ENCODE measurements around the gene N4BP2L2.

N4BP2L2 gene

DNA sequence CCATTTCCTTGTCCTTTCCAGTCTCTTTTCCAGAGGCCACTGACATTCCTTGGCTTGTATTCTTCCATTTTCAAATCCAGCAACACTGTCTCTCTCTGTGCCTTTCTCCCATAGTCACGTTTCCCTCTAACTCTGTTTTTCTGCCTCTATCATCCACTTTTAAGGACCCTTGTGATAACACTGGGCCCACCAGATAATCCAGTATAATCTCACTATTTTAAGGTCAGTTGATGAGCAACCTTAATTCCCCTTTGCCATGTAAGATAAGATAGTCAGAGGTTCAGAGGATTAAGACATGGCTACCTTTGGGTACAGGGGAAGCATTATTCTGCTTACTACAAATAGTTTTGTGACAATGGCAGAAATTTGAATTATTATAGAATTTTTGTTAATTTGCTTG is 64.9 kb downstream of the N4BP2L2 start:
- TF ChIP-seq, protein P1, sequence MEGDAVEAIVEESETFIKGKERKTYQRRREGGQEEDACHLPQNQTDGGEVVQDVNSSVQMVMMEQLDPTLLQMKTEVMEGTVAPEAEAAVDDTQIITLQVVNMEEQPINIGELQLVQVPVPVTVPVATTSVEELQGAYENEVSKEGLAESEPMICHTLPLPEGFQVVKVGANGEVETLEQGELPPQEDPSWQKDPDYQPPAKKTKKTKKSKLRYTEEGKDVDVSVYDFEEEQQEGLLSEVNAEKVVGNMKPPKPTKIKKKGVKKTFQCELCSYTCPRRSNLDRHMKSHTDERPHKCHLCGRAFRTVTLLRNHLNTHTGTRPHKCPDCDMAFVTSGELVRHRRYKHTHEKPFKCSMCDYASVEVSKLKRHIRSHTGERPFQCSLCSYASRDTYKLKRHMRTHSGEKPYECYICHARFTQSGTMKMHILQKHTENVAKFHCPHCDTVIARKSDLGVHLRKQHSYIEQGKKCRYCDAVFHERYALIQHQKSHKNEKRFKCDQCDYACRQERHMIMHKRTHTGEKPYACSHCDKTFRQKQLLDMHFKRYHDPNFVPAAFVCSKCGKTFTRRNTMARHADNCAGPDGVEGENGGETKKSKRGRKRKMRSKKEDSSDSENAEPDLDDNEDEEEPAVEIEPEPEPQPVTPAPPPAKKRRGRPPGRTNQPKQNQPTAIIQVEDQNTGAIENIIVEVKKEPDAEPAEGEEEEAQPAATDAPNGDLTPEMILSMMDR (IDR thresholded peaks at IDR 0.05), result no peak

DNA sequence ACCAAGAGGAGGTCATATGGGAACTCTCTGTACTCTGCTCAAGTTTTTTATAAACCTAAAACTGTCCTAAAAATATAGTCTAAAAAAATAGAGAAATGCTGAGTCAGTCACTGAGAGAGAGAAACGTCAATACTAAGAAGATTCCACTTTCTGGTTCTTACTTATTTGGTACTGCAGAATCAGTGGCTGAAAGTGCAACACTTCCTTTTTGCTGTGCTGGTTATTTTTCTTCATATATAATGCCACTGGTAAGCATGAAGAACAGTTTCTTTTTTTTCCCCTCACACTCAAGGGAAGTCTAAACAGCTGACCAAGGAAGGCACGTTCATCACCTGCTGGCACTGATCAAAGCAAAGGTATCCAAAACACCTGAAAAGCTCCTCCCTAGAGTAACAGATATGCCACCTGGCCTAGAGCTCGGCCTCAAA is 66.4 kb downstream of the N4BP2L2 start:
- TF ChIP-seq, protein P1 (IDR thresholded peaks at IDR 0.05), result no peak

DNA sequence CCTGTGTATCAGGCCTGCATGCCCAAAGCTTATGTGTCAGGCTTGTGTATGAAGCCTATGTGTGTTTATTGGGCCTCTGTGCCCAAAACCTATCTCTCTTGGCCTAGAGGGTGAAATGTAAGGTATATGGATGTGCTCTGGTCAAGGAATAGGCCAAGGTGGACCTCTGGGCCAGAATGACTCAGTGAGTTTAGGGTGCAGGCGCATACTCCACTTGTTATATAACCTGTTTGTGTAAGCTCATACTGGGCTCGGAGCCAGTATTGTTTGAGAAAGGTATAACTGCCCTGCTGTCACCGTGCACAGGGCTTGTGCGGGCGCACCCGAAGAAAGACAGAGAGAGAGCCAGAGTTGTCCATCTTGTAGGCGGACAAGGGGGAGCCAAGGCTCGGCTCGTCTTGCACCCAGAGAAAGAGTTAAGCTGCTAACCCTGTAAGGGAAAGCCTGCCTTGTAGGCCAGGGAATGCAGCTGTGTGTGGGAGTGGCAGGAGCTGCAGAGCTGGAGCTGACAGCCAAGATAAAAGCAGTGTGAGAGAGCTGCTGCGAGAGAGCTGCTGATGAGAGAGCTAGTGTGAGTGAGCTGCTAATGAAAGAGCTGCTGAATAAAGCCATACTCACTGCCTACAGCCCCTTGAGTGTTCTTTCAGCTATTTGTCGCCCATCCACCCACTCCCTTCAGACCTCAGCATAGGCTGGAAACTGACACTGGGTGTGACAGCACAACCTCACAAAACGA is 67.2 kb downstream of the N4BP2L2 start:
- TF ChIP-seq, protein P1 (IDR thresholded peaks at IDR 0.05), result no peak

DNA sequence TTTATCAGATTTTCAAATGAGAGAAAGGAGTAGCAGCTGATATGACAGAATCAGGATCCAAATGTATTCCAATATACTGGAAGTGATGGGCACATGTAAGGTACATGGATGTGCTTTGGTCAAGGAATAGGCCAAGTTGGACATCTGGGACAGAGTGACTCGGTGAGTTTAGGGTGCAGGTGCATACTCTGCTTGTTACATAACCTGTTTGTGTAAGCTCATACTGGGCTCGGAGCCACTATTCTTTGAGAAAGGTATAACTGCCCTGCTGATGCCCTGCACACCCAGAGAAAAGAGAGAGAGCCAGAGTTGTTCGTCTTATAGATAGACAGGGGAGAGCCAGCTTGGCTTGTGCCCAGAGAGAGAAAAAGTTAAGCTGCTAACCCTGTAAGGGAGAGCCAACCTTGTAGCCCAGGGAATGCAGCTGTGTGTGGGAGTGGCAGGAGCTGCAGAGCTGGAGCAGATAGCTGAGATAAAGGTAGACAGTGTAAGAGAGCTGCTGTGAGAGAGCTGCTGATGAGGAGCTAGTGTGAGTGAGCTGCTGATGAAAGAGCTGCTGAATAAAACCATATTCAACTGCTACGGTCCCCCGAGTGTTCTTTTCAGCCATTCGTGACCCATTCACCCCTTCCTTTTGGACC is 70.0 kb downstream of the N4BP2L2 start:
- TF ChIP-seq, protein P1 (IDR thresholded peaks at IDR 0.05), result no peak

DNA sequence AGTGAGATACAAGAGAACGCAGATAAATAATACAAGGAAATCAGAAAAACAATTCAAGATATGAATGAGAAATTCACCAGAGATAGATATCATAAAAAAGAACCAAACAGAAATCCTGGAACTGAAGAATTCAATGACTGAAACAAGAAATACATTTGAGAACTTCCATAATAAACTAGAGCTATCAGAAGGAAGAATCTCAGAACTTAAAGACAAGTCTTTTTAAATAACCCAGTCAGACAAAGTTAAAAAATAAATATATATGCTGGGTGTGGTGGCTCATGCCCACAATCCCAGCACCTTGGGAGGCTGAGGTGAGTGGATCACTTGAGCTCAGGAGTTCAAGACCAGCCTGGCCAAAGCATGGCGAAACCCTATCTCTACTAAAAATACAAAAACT is 82.0 kb downstream of the N4BP2L2 start:
- TF ChIP-seq, protein P1 (IDR thresholded peaks at IDR 0.05), result no peak

DNA sequence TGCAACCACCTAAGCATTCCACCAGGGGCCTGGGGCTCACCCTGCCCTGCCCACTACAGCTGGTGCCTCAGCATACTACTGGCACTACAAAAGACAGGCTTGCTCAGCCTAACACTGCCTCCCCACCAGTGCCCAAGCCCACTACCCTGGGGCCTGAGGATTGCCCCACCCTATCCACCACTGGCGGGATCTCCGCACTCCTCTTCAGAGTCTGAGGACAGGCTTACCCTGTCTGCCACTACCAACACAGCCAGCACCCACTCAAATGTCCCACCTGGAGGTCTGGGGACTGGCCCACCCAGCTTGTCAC is 83.0 kb downstream of the N4BP2L2 start:
- TF ChIP-seq, protein P1 (IDR thresholded peaks at IDR 0.05), result no peak

DNA sequence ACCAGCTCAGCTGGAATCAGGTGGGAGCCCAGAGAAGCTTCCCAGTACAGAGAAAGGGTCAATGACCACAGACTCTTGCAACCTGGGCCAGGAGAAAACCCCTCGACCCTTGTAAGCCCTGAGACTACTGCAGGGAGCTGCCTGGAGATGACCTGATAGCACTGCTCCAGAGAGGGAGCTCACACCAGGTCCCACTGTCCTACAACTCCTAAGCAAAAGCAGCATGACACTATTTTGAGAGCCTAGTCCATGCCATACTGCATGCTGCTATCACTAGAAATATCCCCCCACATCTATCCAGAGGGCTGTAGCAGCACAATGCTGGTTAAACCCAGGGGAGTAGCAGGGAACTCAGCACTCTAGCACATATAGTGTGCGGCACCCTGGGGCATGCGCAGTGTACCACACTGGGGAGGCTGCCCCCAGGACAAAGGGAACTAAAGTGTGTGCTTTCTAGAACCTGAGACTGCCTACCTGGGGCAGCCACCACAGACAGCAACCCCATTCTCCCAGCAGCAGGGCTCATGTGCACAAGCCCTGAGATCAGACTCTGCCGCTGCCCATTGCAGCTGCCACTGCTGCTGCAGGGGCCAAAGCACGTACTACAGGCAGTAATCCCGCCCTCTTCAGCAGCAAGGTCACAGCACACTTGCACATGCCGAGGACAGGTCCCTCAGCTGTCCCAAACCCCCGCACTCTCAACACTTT is 83.6 kb downstream of the N4BP2L2 start:
- TF ChIP-seq, protein P1 (IDR thresholded peaks at IDR 0.05), result no peak
